SK-N-SH (cell line): ENCODE measurements around the gene MB.

Experiments
- CTCF ChIP-seq: fragments of 200-600 bp; sonication (generic); IDR thresholded peaks from 2 replicates; pipeline ENCODE4 v1.6.1; 2017; ENCODE audit warnings: antibody characterized with exemption, mild to moderate bottlenecking, moderate library complexity
- ELF1 ChIP-seq: IDR thresholded peaks from 2 replicates; pipeline ENCODE4 v1.4.0; 2012
- FOXM1 ChIP-seq: IDR thresholded peaks from 2 replicates; pipeline ENCODE4 v1.4.0; 2012; ENCODE audit warnings: low read depth, mild to moderate bottlenecking
- MXI1 ChIP-seq: IDR thresholded peaks from 2 replicates; pipeline ENCODE4 v1.6.1; 2012; ENCODE audit warnings: mild to moderate bottlenecking, low read depth, low read length, improper control_type of control experiment
- POLR2AphosphoS5 ChIP-seq: IDR thresholded peaks from 2 replicates; pipeline ENCODE4 v1.6.1; 2012; ENCODE audit warnings: low read depth, low read length
- RAD21 ChIP-seq: IDR thresholded peaks from 2 replicates; pipeline ENCODE4 v1.6.1; 2012; ENCODE audit warnings: mild to moderate bottlenecking, low read length
- RFX5 ChIP-seq: IDR thresholded peaks from 2 replicates; pipeline ENCODE4 v1.6.1; 2012; ENCODE audit warnings: mild to moderate bottlenecking, improper control_type of control experiment, low read length
- RXRA ChIP-seq: IDR thresholded peaks from 2 replicates; pipeline ENCODE4 v1.4.0; 2012; ENCODE audit warnings: low read depth, mild to moderate bottlenecking, borderline replicate concordance
- SMC3 ChIP-seq: IDR thresholded peaks from 2 replicates; pipeline ENCODE4 v1.6.1; 2012; ENCODE audit warnings: low read depth, low read length, improper control_type of control experiment
- TAF1 ChIP-seq: IDR thresholded peaks from 2 replicates; pipeline ENCODE4 v1.6.1; 2012; ENCODE audit warnings: low read depth, mild to moderate bottlenecking, low read length, moderate library complexity, borderline replicate concordance
- TF ChIP-seq, protein P1 (sequence below): IDR thresholded peaks from 2 replicates; pipeline ENCODE4 v1.4.0; 2012; ENCODE audit warnings: low read depth

DNA sequence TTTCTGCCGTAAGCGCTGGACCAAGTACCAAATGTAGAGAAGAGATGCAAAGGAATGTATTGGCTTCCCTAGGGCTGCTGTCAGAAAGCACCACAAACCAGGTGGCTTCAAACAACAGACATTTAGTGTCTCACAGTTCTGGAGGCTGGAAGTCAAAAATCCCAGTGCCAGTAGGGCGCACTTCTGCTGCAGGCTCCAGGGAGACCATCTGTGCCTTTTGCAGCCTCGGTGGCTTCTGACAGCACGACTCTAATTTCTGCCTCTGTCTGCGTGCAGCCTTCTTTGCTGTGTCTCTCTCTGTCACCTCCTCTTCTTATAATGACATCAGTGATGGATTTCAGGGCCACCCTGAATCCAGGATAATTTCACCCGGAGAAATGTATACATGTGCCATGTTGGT lies 34.0 kb upstream of the MB start:
- TF ChIP-seq TAF1 (no peak), MXI1 (no peak), CTCF (no peak), RXRA (no peak), POLR2AphosphoS5 (no peak), FOXM1 (no peak), ELF1 (no peak), RFX5 (no peak), SMC3 (no peak), RAD21 (no peak)
- TF ChIP-seq, protein P1, sequence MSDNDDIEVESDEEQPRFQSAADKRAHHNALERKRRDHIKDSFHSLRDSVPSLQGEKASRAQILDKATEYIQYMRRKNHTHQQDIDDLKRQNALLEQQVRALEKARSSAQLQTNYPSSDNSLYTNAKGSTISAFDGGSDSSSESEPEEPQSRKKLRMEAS = no peak
